SK-N-SH (cell line): ENCODE data around the gene PPA2. TPM values are rescaled to one million over a fixed set of nuclear protein-coding genes. Genes with fewer than 3 reads are reported as not detected.
"Not testable (repeated sequence)": the region's sequence is repeated elsewhere in the genome, so short reads cannot be mapped to it uniquely, and the experiment has no call there.

Source experiments
- CTCF ChIA-PET: fragments of 300-600, 350-600 bp; formaldehyde crosslinking; extraction: SDS; loops from one replicate; lab custom pipeline; 2021; lab: Yijun Ruan, JAX
- POLR2A ChIA-PET: fragments of 350-600 bp; sonication (Branson Sonifier 250); formaldehyde crosslinking; extraction: SDS; loops from one replicate; lab custom pipeline; 2020; ENCODE audit warnings: antibody characterized with exemption, inconsistent platforms; lab: Yijun Ruan, JAX
- DNase-seq: peaks from one replicate; pipeline ENCODE4 v3.0.0; 2012
- H2AFZ ChIP-seq: fragments of 200-600 bp; sonication (generic); 2 replicates; pipeline ENCODE4 v1.8.1; 2016; ENCODE audit warnings: antibody characterized with exemption, mild to moderate bottlenecking, low read depth
- H3F3A ChIP-seq: fragments of 200-600 bp; sonication (generic); replicated peaks from 2 replicates; pipeline ENCODE3; 2016; ENCODE audit warnings: antibody characterized with exemption, mild to moderate bottlenecking; ENCODE audit not compliant: insufficient read depth
- H3K27ac ChIP-seq, 2 experiments: fragments of 200-500 bp in 1 of 2; fragments of 200-600 bp in 1 of 2; sonication (Bioruptor generic) in 1 of 2; sonication (generic), shearing (Covaris generic) in 1 of 2; 2 replicates each; pipeline versions ENCODE4 v1.5.1 to v1.6.1; 2014 to 2016; ENCODE audit warnings: low read depth in 2 of 2, inconsistent platforms in 1 of 2, low read length in 1 of 2, mild to moderate bottlenecking in 1 of 2, mixed read lengths in 1 of 2
- H3K27me3 ChIP-seq: fragments of 200-600 bp; sonication (generic), shearing (Covaris generic); 2 replicates; pipeline ENCODE4 v1.6.1; 2016; ENCODE audit warnings: mixed run types; ENCODE audit not compliant: insufficient read depth
- H3K36me3 ChIP-seq, 2 experiments: fragments of 200-500 bp in 1 of 2; fragments of 200-600 bp in 1 of 2; sonication (Bioruptor generic) in 1 of 2; sonication (generic) in 1 of 2; replicated peaks in 1 of 2; 2 replicates each; pipeline versions ENCODE3 to v1.5.1; 2014 to 2016; ENCODE audit warnings: low read length in 1 of 2, mild to moderate bottlenecking in 1 of 2; ENCODE audit not compliant: insufficient read depth in 2 of 2, control insufficient read depth in 1 of 2
- H3K4me1 ChIP-seq, 2 experiments: fragments of 200-500 bp in 1 of 2; fragments of 200-600 bp in 1 of 2; sonication (Bioruptor generic) in 1 of 2; sonication (generic), shearing (Covaris generic) in 1 of 2; 2 replicates each; pipeline versions ENCODE4 v1.5.1 to v1.6.1; 2014 to 2016; ENCODE audit warnings: low read depth in 1 of 2, low read length in 1 of 2, mixed run types in 1 of 2; ENCODE audit not compliant: insufficient read depth in 2 of 2, control insufficient read depth in 1 of 2
- H3K4me2 ChIP-seq: fragments of 200-600 bp; sonication (generic), shearing (Covaris generic); 2 replicates; pipeline ENCODE4 v1.6.1; 2017; ENCODE audit warnings: mixed run types
- H3K4me3 ChIP-seq, 2 experiments: fragments of 200-500 bp in 1 of 2; fragments of 200-600 bp in 1 of 2; sonication (Bioruptor generic) in 1 of 2; sonication (generic), shearing (Covaris generic) in 1 of 2; 2 replicates each; pipeline versions ENCODE4 v1.5.1 to v1.8.1; 2014 to 2016; ENCODE audit warnings: low read depth in 2 of 2, inconsistent platforms in 1 of 2, low read length in 1 of 2, mild to moderate bottlenecking in 1 of 2, mixed read lengths in 1 of 2, moderate library complexity in 1 of 2
- H3K79me2 ChIP-seq: fragments of 200-600 bp; sonication (generic); 2 replicates; pipeline ENCODE4 v1.8.1; 2017; ENCODE audit warnings: mild to moderate bottlenecking; ENCODE audit not compliant: insufficient read depth
- H3K9ac ChIP-seq: fragments of 200-600 bp; sonication (generic); 2 replicates; pipeline ENCODE4 v1.6.1; 2017; ENCODE audit warnings: mixed run types
- H3K9me2 ChIP-seq: fragments of 200-600 bp; sonication (generic); 2 replicates; pipeline ENCODE4 v1.6.1; 2017; ENCODE audit warnings: mixed run types
- H3K9me3 ChIP-seq: fragments of 200-600 bp; sonication (generic); 2 replicates; pipeline ENCODE4 v1.6.1; 2017; ENCODE audit warnings: mixed run types, mild to moderate bottlenecking, moderate library complexity
- H4K20me1 ChIP-seq: fragments of 200-600 bp; sonication (generic); 2 replicates; pipeline ENCODE4 v1.6.1; 2017; ENCODE audit warnings: mild to moderate bottlenecking, mixed run types; ENCODE audit not compliant: insufficient read depth
- FOXJ3 ChIP-seq: sonication (generic); formaldehyde crosslinking; IDR thresholded peaks from 2 replicates; pipeline ENCODE4 v1.5.1; 2020; ENCODE audit warnings: mild to moderate bottlenecking, missing genetic modification reagents
- NRF1 ChIP-seq: IDR thresholded peaks from 2 replicates; pipeline ENCODE4 v1.6.1; 2012; ENCODE audit warnings: low read depth, mild to moderate bottlenecking, low read length
- RCOR1 ChIP-seq: fragments of 150-350 bp; IDR thresholded peaks from 2 replicates; pipeline ENCODE4 v1.6.1; 2017; ENCODE audit warnings: antibody characterized with exemption, low read length
- REST ChIP-seq: IDR thresholded peaks from 2 replicates; pipeline ENCODE4 v1.6.1; 2012; ENCODE audit warnings: mild to moderate bottlenecking, low read depth, low read length, moderate library complexity
- TAF1 ChIP-seq: IDR thresholded peaks from 2 replicates; pipeline ENCODE4 v1.6.1; 2012; ENCODE audit warnings: low read depth, mild to moderate bottlenecking, low read length, moderate library complexity, borderline replicate concordance
- WGBS: methylation state at CpG from one replicate; pipeline ENCODE4 v1.1.6; 2017; ENCODE audit warnings: low lambda C conversion rate; 5-methylcytosine and 5-hydroxymethylcytosine counted together
- polyA plus RNA-seq, 3 experiments: library from polyadenylated mRNA; depleted of rRNA; stranded (reverse); fragments of >200 nt; gene quantifications; 2 replicates each; pipeline ENCODE4 v1.2.3, GENCODE V29; 2012
- TF ChIP-seq, protein P1 (sequence below): fragments of 200-600 bp; sonication (generic); IDR thresholded peaks from 2 replicates; pipeline ENCODE4 v1.6.1; 2017; ENCODE audit warnings: antibody characterized with exemption, mild to moderate bottlenecking, moderate library complexity

PPA2 gene
- polyA plus RNA-seq, 1 of the 3 experiments (the other 2 are of a cell fraction), result 57.8 TPM

GRCh38 chr4:105458541-105458940, 15.3 kb downstream of the PPA2 start:
- DNase-seq, H3K9me3 ChIP-seq, H3K4me1 ChIP-seq, POLR2A ChIA-PET, H3K27ac ChIP-seq, H3K4me2 ChIP-seq, H3K4me3 ChIP-seq, H3K9ac ChIP-seq, H2AFZ ChIP-seq, H3K27me3 ChIP-seq, H3K9me2 ChIP-seq, H4K20me1 ChIP-seq, H3F3A ChIP-seq: not testable (repeated sequence)
- peaks cover 12% of the 10 kb centered on the region for H3K79me2 ChIP-seq
- WGBS, result 81% methylated on average over 11 of the region's 11 CpGs
- H3K36me3 ChIP-seq, result peaks cover 12 to 17% of the 10 kb centered on the region in 2 experiments
- CTCF ChIA-PET, result interaction anchor here (0.8 kb wide), 1 partner anchor 15 kb away, joined by 3 read pairs; no protein-coding TSS in a partner anchor

- no peak overlapping the region for H3K9ac ChIP-seq
- ChIA-PET CTCF (no interaction called here), POLR2A (no interaction called here)
- no peak overlapping the region for H3K4me2 ChIP-seq
- WGBS, result 94% methylated on average over 1 of the region's 1 CpG
- H4K20me1 ChIP-seq, result no peaks in the 10 kb centered on the region
- no peak overlapping the region for H2AFZ ChIP-seq
- no peak overlapping the region for H3K4me3 ChIP-seq
- H3K9me3 ChIP-seq, result no peaks in the 10 kb centered on the region
- peaks cover 15 to 18% of the 10 kb centered on the region in 2 experiments for H3K36me3 ChIP-seq
- no peaks in the 10 kb centered on the region for H3K4me1 ChIP-seq
- TF ChIP-seq TAF1 (no peak), RCOR1 (no peak), NRF1 (no peak), FOXJ3 (CRISPR knock-in tag) (no peak), REST (no peak)
- TF ChIP-seq, protein P1, sequence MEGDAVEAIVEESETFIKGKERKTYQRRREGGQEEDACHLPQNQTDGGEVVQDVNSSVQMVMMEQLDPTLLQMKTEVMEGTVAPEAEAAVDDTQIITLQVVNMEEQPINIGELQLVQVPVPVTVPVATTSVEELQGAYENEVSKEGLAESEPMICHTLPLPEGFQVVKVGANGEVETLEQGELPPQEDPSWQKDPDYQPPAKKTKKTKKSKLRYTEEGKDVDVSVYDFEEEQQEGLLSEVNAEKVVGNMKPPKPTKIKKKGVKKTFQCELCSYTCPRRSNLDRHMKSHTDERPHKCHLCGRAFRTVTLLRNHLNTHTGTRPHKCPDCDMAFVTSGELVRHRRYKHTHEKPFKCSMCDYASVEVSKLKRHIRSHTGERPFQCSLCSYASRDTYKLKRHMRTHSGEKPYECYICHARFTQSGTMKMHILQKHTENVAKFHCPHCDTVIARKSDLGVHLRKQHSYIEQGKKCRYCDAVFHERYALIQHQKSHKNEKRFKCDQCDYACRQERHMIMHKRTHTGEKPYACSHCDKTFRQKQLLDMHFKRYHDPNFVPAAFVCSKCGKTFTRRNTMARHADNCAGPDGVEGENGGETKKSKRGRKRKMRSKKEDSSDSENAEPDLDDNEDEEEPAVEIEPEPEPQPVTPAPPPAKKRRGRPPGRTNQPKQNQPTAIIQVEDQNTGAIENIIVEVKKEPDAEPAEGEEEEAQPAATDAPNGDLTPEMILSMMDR, result no peak
- TF ChIP-seq, all 33 proteins: peak for 0
- no peak for DNase-seq
- H3F3A ChIP-seq, result no peaks in the 10 kb centered on the region
- no peaks in the 10 kb centered on the region for H3K9me2 ChIP-seq
- H3K79me2 ChIP-seq, result peaks cover 12% of the 10 kb centered on the region
- no peak overlapping the region for H3K27ac ChIP-seq
- no peaks in the 10 kb centered on the region for H3K27me3 ChIP-seq
Measured at GRCh38 chr4:105458001-105458400, 15.9 kb downstream of the PPA2 start.
